Kidney (tissue), 14 donors: ENCODE results near the gene TIE1. TPM values are rescaled to one million over a fixed set of nuclear protein-coding genes. Genes with fewer than 3 reads are reported as not detected.
A peak's percentile ranks its signal among the peaks of the same experiment; 100 is the strongest.

Experiments
- DNase-seq, 5 donors: peaks; one replicate each; pipeline ENCODE4 v3.0.0-alpha.2; 2013 to 2020
- FAIRE-seq: peaks from 2 replicates; lab custom pipeline; 2012; peaks lifted over from hg19 to GRCh38; lab: Jason Lieb, UNC
- H3K27ac ChIP-seq, 2 donors: one replicate each; pipeline ENCODE4 v1.7.0; 2013; ENCODE audit warnings: low read depth in 2 of 2, low read length in 2 of 2, inconsistent platforms in 1 of 2
- H3K27me3 ChIP-seq: one replicate; pipeline ENCODE4 v1.7.1; 2013; ENCODE audit warnings: low read length, inconsistent platforms; ENCODE audit not compliant: control insufficient read depth, insufficient read depth
- H3K36me3 ChIP-seq, 3 donors: one replicate each; pipeline versions ENCODE4 v1.7.0 to v1.7.1; 2013; ENCODE audit warnings: low read length in 3 of 3, control low read depth in 1 of 3, inconsistent platforms in 1 of 3; ENCODE audit not compliant: insufficient read depth in 3 of 3, control insufficient read depth in 2 of 3
- H3K4me1 ChIP-seq, 3 donors: one replicate each; pipeline versions ENCODE4 v1.7.0 to v1.7.1; 2013; ENCODE audit warnings: low read length in 3 of 3, inconsistent platforms in 1 of 3, low read depth in 1 of 3; ENCODE audit not compliant: control insufficient read depth in 2 of 3, insufficient read depth in 2 of 3
- H3K4me3 ChIP-seq, 3 donors: one replicate each; pipeline versions ENCODE4 v1.7.0 to v1.8.1; 2013; ENCODE audit warnings: low read length in 3 of 3, control low read depth in 1 of 3, inconsistent platforms in 1 of 3
- H3K9ac ChIP-seq, 3 donors: one replicate each; pipeline versions ENCODE4 v1.7.0 to v1.7.1; 2013; ENCODE audit warnings: low read length in 3 of 3, control low read depth in 1 of 3, inconsistent platforms in 1 of 3
- H3K9me3 ChIP-seq, 3 donors: one replicate each; pipeline versions ENCODE4 v1.7.0 to v1.7.1; 2013; ENCODE audit warnings: low read length in 3 of 3, control low read depth in 1 of 3, inconsistent platforms in 1 of 3; ENCODE audit not compliant: control insufficient read depth in 2 of 3, insufficient read depth in 1 of 3
- intact Hi-C: fragments of 100-400 bp; cut with DNase I; formaldehyde crosslinking; loops from one replicate; pipeline ENCODE4 v1.11.1; 2022
- polyA plus RNA-seq: library from polyadenylated mRNA; stranded (reverse); fragments of 350-450 nt; fragmentation: Illumina TruSeq; extraction: RNeasy Lipid Tissue Mini Kit (QIAGEN cat#74804); gene quantifications from one replicate; pipeline ENCODE4 v1.2.3, GENCODE V29; 2014; ENCODE audit warnings: low read depth, low replicate concordance; ENCODE audit not compliant: insufficient read depth
- total RNA-seq: library from RNA; stranded (reverse); fragmentation: NEBNext Ultra II Directional; extraction: Animal tissue kit (Norgen Biotek cat#: 25700); gene quantifications from one replicate; pipeline ENCODE4 v1.2.1, GENCODE V29; 2021
- TF ChIP-seq, protein P1 (sequence below): IDR thresholded peaks from 3 replicates; pipeline ENCODE4 v1.5.1; 2012; ENCODE audit warnings: mild to moderate bottlenecking, moderate library complexity, borderline replicate concordance; ENCODE audit not compliant: insufficient read depth; ENCODE audit errors: extremely low read depth
- donor health status: control.
- donor health status: control.
- donor health status: control.
- donor health status: control.
- donor health status: control.
- donor health status: DM: yes; HTN: yes; CAD: no.
- donor health status: Normal renal cell carcinoma (clear cell type).

Gene TIE1
- total and polyA plus RNA-seq, 2 donors from 2014 or later, result 15.0 to 46.3 TPM

GRCh38 chr1:43286115-43286514, 14.7 kb upstream of the TIE1 start:
- Histone ChIP-seq H3K4me1 (peaks cover 0 to 12% (median 9%) of the 10 kb centered on the region in 3 donors), H3K27me3 (no peaks in the 10 kb centered on the region), H3K9me3 (no peaks in the 10 kb centered on the region), H3K27ac (peak overlapping the region; percentile 68 to 71), H3K4me3 (peak overlapping the region in 1 of 3 donors; percentile 94), H3K36me3 (no peaks in the 10 kb centered on the region), H3K9ac (peak overlapping the region in 1 of 3 donors; percentile 82)
- TF ChIP-seq, protein P1, sequence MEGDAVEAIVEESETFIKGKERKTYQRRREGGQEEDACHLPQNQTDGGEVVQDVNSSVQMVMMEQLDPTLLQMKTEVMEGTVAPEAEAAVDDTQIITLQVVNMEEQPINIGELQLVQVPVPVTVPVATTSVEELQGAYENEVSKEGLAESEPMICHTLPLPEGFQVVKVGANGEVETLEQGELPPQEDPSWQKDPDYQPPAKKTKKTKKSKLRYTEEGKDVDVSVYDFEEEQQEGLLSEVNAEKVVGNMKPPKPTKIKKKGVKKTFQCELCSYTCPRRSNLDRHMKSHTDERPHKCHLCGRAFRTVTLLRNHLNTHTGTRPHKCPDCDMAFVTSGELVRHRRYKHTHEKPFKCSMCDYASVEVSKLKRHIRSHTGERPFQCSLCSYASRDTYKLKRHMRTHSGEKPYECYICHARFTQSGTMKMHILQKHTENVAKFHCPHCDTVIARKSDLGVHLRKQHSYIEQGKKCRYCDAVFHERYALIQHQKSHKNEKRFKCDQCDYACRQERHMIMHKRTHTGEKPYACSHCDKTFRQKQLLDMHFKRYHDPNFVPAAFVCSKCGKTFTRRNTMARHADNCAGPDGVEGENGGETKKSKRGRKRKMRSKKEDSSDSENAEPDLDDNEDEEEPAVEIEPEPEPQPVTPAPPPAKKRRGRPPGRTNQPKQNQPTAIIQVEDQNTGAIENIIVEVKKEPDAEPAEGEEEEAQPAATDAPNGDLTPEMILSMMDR, result no peak
- intact Hi-C loops, result no loop called here
- DNase-seq, result peak in 2 of 5 donors; percentile 52 to 58
- FAIRE-seq, result no peak

DNA sequence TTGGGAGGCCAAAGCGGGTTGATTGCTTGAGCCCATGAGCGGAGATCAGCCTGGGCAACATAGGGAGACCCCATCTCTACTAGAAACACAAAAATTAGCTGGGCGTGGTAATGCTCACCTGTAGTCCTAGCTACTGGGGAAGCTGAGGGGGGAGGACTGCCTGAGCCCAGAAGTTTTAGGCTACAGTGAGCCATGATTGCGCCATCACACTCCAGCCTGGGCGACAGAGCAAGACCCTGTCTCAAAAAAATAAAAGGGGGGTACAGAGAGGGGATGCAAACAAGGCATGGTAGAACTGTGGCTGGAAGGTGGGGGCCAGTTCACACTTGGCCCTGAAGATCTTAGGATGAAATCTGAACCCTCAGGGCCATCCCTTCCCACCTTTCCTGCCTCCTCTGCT, 14.2 kb upstream of the TIE1 start:
- Histone ChIP-seq H3K9ac (peak overlapping the region in 1 of 3 donors; percentile 82), H3K27ac (no peak overlapping the region), H3K4me3 (peak overlapping the region in 1 of 3 donors; percentile 94), H3K4me1 (peaks cover 0 to 12% (median 9%) of the 10 kb centered on the region in 3 donors), H3K9me3 (no peaks in the 10 kb centered on the region), H3K27me3 (no peaks in the 10 kb centered on the region), H3K36me3 (no peaks in the 10 kb centered on the region)
- intact Hi-C loops, result no loop called here
- TF ChIP-seq, protein P1, result no peak
- FAIRE-seq (no peak), DNase-seq (peak in 1 of 5 donors; percentile 17)

DNA sequence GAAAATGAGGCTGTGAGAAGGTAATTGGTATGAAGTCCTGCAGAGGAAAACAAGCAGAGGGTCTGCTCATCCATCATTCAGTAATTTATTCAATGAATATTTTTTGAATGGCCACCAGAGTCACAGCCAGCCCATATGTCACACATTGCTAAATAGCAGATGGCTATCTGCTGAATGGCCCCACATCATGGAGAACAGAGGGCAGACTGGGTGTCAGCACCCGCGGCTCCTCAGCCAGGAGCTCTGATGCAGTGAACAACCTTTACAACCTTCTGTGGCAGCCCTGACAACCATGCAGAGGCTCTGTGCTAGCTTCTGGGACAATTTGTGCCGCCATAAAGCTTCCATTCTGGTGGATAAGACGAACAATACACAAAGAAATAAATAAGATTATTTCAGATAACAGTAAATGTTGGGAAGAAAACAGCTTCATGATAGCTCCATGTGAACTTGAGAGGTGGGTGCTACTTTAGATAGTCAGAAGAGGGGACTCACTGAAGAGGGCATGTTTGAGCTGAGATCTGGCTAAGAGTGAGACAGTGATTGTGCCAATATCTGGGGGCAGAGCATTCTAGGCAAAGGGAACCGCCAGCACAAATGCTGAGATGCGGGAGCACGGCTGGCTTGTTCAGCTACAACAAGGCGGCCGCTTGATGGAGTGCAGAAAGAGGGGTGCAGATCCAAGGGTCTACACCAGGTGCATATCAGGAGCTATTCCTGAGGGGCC, 12.6 kb upstream of the TIE1 start:
- H3K4me1 ChIP-seq, result peaks cover 0 to 17% (median 10%) of the 10 kb centered on the region in 3 donors
- TF ChIP-seq, protein P1, result no peak
- no peak overlapping the region for H3K4me3 ChIP-seq
- H3K27me3 ChIP-seq, result no peaks in the 10 kb centered on the region
- H3K36me3 ChIP-seq, result no peaks in the 10 kb centered on the region
- DNase-seq (peak in 1 of 5 donors; percentile 47), FAIRE-seq (no peak)
- no peaks in the 10 kb centered on the region for H3K9me3 ChIP-seq
- intact Hi-C loops, result no loop called here
- no peak overlapping the region for H3K9ac ChIP-seq
- H3K27ac ChIP-seq, result no peak overlapping the region
